ENCODE data around the gene SH2D7.

DNA sequence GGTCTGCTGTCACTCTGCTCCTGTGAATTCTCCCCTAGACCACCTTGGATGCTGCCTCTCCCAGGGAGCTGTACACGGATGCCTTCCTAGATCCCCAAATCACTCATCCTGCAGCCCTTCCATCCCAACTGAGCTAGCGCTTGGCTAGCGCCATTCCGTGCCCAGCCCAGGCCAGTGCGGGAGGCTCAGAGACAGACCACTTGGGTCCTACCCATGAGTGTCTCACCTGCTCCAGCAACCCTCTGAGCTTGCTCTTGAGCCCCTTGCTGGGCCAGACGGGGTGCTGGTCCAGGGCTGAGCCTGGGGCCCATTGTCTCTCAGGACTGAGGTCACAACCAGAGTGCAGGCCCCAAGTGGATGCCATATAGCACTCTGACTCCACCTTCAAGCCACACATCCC lies 17.7 kb downstream of the SH2D7 start:
- TF ChIP-seq NFRKB (IDR thresholded peaks at IDR 0.05) (no peak), SP1 (IDR thresholded peaks at IDR 0.05) (no peak), FOXM1 (IDR thresholded peaks at IDR 0.05; ENCODE audit: borderline replicate concordance) (no peak), ELF4 (IDR thresholded peaks at IDR 0.05) (no peak), HDGF (IDR thresholded peaks at IDR 0.05; ENCODE audit: borderline replicate concordance) (no peak), ARNT (IDR thresholded peaks at IDR 0.05) (no peak), TARDBP (IDR thresholded peaks at IDR 0.05) (no peak), L3MBTL2 (conservative IDR thresholded peaks at IDR 0.05) (no peak), LEF1 (IDR thresholded peaks at IDR 0.05; ENCODE audit: borderline replicate concordance) (no peak), FOXA1 (IDR thresholded peaks at IDR 0.05) (no peak)
